Kidney capillary endothelial cell (primary cell): ENCODE data around the gene GPR85.
"Not testable (repeated sequence)": the region's sequence is repeated elsewhere in the genome, so short reads cannot be mapped to it uniquely, and the experiment has no call there.

ENCODE experiments used
- DNase-seq: peaks from one replicate; pipeline ENCODE4 v3.0.0-alpha.2; 2018; ENCODE audit warnings: low spot score

Gene GPR85

GRCh38 chr7:113084496-113085172 is 2.0 kb downstream of the GPR85 start:
- DNase-seq: no peak

- DNase-seq: no peak
Measured at GRCh38 chr7:113083816-113084495, 2.7 kb downstream of the GPR85 start.

DNA sequence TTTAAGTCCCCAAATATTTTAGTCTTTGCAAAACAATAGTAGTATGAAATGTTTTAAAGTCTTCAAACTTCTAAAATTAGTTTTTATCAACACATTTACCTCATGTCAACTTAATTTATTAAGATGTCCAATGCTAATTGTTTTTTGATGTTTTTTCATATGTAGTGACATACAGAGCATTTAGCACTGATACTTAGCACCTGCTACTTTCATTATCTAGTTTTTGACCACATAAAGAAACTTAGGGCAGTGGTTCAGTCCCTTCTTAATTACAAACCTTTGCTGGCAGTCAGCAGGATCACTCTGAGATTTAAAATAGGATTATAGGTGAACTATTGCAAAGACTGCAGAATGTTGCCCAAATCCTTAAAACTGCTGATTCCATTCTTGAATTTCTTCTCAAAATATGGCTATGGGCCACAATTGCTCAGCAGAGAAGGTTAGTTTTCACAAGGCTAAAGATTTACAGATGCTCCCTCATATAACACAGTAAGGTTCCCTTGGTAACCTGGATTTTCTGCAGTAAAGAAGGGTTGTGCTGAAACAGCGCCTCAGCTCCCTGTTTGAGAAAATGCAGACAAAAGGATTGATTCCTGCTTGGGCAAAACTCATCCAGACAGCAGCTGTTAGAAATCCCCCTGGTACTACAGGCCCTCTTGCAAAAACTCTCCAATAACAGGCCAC is 3.4 kb downstream of the GPR85 start:
- no peak for DNase-seq

DNA sequence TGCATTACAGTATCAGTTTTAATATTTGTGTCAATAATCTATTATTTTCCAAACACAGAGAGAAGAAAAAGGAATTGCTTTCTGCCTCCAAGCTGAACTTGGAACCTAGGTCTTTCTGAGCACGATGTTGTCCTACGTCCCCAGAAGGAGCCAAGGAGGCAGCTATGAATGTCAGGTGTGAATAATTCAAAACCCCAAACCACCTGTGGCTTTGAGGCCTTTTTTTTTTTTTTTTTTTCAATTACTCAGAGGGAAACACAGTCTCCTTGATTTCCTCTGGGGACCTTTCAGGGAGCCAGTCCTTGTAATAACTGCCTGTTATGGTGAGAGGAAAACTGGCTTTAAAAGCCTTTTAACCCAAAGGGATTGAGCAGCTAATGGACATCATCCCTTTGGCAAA is 8.3 kb downstream of the GPR85 start:
- DNase-seq: no peak

DNA sequence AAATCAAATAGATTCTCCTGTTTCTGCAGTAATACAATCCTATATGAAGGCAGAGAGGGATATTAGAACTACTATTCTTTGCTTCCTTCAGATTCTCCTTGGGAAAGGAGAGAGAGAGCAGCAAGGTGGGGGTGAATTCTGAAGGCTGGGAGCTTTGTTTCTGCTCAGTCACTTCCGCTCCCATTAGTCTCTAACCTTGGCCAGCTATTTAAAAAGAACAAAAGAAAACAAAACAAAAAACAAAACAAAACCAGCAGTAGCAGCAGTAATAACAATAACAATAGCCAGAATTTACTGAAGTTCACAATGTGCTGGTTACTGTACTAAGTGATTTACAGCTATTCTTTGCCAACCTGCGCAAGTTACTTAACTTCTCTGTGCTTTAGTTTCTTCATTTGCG is 9.9 kb downstream of the GPR85 start:
- no peak for DNase-seq

DNA sequence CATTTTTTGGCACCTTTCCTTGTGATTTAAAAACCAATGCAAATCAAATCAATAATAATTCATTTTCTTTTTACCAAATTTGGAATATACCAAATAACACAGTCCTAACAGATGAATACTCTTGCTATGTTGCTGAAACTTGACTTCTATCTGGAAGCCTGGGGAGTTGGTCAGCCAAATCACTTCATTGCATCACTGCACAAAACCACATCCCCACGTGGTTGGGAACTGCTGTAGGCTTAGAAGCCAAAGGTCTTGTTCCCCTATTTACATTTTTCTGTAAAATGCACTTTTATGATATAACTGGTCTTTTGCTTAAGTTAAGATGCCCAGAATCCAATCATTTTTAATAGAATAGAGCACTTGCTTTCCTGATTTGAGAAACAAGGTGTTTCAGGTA is 15.2 kb downstream of the GPR85 start:
- DNase-seq: no peak

- DNase-seq: no peak
Measured at GRCh38 chr7:113062499-113062898, 24.1 kb downstream of the GPR85 start.

DNA sequence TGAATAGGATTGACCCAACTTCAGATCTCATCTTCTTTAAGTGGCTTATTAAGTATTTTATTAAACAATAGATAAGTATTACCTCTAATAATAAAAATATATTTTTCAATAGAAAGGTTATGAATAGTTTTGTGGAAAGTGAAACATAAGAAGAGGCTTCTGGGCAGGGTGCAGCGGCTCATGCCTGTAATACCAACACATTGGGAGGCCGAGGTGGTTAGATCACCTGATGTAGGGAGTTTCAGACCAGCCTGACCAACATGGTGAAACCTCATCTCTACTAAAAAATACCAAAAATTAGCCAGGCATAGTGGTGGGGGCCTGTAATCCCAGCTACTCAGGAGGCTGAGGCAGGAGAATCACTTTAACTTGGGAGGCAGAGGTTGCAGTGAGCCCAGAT is 26.5 kb downstream of the GPR85 start:
- DNase-seq: no peak

- no peak for DNase-seq
Measured at GRCh38 chr7:113054938-113055337, 31.7 kb downstream of the GPR85 start.

GRCh38 chr7:113054272-113054671 is 32.4 kb downstream of the GPR85 start:
- DNase-seq: not testable (repeated sequence)

GRCh38 chr7:113049221-113049620 is 37.4 kb downstream of the GPR85 start:
- DNase-seq: not testable (repeated sequence)

DNA sequence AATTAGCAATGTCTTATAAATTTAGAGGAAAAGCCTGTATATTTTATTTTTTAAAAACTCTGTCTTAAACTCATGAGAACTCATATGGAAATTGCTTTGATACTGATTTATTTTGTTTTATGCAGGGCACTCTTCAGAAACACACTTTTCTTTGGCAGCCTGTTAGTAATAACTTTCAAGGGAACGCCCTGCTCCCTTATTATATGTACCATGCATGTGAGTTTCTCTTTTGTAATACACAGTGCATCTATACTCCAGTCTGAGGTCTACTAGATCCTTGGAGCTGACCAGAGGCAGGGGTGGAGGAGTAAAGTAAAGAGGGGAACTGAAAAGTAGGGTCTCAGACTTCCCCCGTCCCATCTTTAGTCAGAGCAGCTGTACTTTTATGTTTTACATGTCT is 40.2 kb downstream of the GPR85 start:
- no peak for DNase-seq

DNA sequence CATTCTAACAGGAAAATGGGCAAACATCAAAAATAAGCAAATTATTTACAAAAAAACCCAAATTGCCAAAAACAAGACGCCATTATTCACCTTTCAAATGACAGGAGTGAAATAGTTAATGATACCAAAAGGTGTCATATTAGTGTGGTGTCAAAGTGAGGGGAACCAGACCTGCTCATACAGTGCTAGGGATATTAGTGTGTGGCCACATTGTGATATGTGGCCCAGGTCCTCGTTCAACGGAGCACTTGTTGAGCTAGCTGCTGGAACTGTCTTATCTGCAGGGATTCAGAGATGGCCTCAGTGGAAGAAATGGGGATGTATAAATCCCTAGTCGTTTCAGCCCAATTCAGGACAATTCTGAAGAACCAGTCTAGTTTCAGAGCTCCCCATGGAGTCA is 41.2 kb downstream of the GPR85 start:
- no peak for DNase-seq

GRCh38 chr7:113044394-113044793 is 42.2 kb downstream of the GPR85 start:
- no peak for DNase-seq

- DNase-seq: no peak
Measured at GRCh38 chr7:113040849-113041248, 45.8 kb downstream of the GPR85 start.

- no peak for DNase-seq
Measured at GRCh38 chr7:113033959-113034358, 52.7 kb downstream of the GPR85 start.
